ENCODE measurements around the gene ELOVL5. TPM values are rescaled to one million over a fixed set of nuclear protein-coding genes. Genes with fewer than 3 reads are reported as not detected.

Gene ELOVL5
- total RNA-seq, 1 experiment from 2014 or later: 121 TPM

DNA sequence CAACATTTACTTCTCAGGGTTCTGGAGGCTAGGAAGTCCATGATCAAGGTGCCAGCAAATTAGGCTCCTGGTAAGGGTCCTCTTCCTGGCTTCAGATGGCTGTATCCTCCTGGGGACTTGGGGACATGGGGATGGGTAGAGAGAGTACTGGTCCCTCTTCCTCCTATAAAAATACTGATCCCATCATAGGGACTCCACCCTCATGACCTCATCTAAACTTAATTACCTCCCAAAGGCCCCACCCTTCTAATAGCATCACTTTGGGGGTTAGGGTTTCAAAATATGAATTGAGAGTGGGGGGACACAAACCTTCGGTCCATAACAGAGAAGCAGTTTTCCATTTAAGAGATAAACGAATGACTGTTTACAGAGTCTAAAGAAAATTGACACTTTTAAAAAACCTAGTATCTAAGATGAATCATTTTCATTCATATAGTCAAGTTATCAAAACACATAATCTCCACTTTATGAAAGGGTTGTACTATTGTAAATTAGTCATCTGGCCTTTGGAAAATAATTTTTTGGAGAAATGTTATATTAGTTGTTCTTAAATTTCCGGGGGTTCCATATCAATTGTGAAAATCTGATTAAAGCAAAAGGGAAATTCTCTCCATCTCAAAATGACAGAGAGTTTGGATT is 33.5 kb downstream of the ELOVL5 start:
- no peaks in the 10 kb centered on the region for H3K27me3 Mint-ChIP-seq (ENCODE audit: low read depth)
- no peak for TF ChIP-seq CTCF (conservative IDR thresholded peaks at IDR 0.05)
- no peak overlapping the region for H3K23ac ChIP-seq (ENCODE audit: insufficient read length, low read depth, low read length)
- no peaks in the 10 kb centered on the region for H3K4me1 ChIP-seq (ENCODE audit: insufficient read depth, low read length)
- WGBS (ENCODE audit: extremely low coverage, insufficient read length, low lambda C conversion rate): no CpG with 5 or more reads among the region's 3 CpGs
- H2BK15ac ChIP-seq (ENCODE audit: low read depth, low read length): no peak overlapping the region
- H3K27me3 ChIP-seq (ENCODE audit: insufficient read depth, low read length): no peaks in the 10 kb centered on the region
- H3K27ac Mint-ChIP-seq: peak overlapping the region in 1 of 3 experiments; percentile 20; a peak in 1 of 7 replicates
- H4K91ac ChIP-seq (ENCODE audit: insufficient read length, low read depth, low read length): no peak overlapping the region
- H3K9ac ChIP-seq (ENCODE audit: extremely low read depth, insufficient read length, low read length): no peak overlapping the region
- H3K4me2 ChIP-seq (ENCODE audit: insufficient read depth, insufficient read length, low read length): no peak overlapping the region
- no peak overlapping the region for H3T11ph ChIP-seq (ENCODE audit: low read length)
- no peak overlapping the region for H4K5ac ChIP-seq (ENCODE audit: insufficient read length, low read depth, low read length)
- no peak overlapping the region for H3K4ac ChIP-seq (ENCODE audit: low read depth, low read length)
- no peaks in the 10 kb centered on the region for H3K9me3 ChIP-seq (ENCODE audit: control insufficient read depth, low read depth, low read length)
- H2BK5ac ChIP-seq (ENCODE audit: insufficient read length, low read length): no peak overlapping the region
- no peak overlapping the region for H2AFZ ChIP-seq (ENCODE audit: low read length)
- no peak overlapping the region for H3K4me3 Mint-ChIP-seq
- no peak overlapping the region for H4K8ac ChIP-seq (replicated peaks; ENCODE audit: insufficient read length, low read depth, low read length)
- no peak overlapping the region for H2BK20ac ChIP-seq (ENCODE audit: low read depth, low read length, poor library complexity, severe bottlenecking)
- H3K56ac ChIP-seq (ENCODE audit: insufficient read length, low read depth, low read length): no peak overlapping the region
- H3K23me2 ChIP-seq (ENCODE audit: insufficient read length, low read depth, low read length, poor library complexity, severe bottlenecking): no peaks in the 10 kb centered on the region
- no peaks in the 10 kb centered on the region; a peak in 3 of 7 replicates for H3K36me3 Mint-ChIP-seq (ENCODE audit: insufficient read depth in 1 of 3, low read depth in 3 of 3)
- H3K79me1 ChIP-seq (ENCODE audit: insufficient read depth, low read depth, low read length, poor library complexity, severe bottlenecking): no peaks in the 10 kb centered on the region
- H2AK5ac ChIP-seq (ENCODE audit: insufficient read length, low read length): no peak overlapping the region
- no peak overlapping the region for H3K18ac ChIP-seq (ENCODE audit: insufficient read length, low read depth, low read length)
- no peaks in the 10 kb centered on the region for H3K9me3 Mint-ChIP-seq
- no peak overlapping the region for H2BK120ac ChIP-seq (ENCODE audit: low read depth, low read length, poor library complexity, severe bottlenecking)
- peaks cover 29% of the 10 kb centered on the region; the same call in 1 of the 2 replicates for H3K79me2 ChIP-seq (ENCODE audit: insufficient read depth, low read length)
- no peak overlapping the region for H3K27ac ChIP-seq (ENCODE audit: insufficient read length, low read depth, low read length)
- no peak for DNase-seq
- H3K4me1 Mint-ChIP-seq: peaks cover 29% of the 10 kb centered on the region in 2 experiments
- no peak overlapping the region for H3K14ac ChIP-seq (ENCODE audit: insufficient read depth, low read length)
- H4K20me1 ChIP-seq (ENCODE audit: control insufficient read depth, insufficient read depth, insufficient read length): no peaks in the 10 kb centered on the region
- no peak overlapping the region for H2BK12ac ChIP-seq (ENCODE audit: insufficient read length, low read depth, low read length)

All from H9 (cell line).